H1 (cell line): ENCODE results near the gene NEDD4. TPM values are rescaled to one million over a fixed set of nuclear protein-coding genes. Genes with fewer than 3 reads are reported as not detected.
A peak's percentile ranks its signal among the peaks of the same experiment; 100 is the strongest.

Experiments
- GABPA ChIP-seq: IDR thresholded peaks from 2 replicates; pipeline ENCODE4 v1.6.1; 2011; ENCODE audit warnings: mild to moderate bottlenecking, low read length, moderate library complexity, borderline replicate concordance; ENCODE audit not compliant: insufficient read depth
- HDAC2 ChIP-seq, 2 experiments: fragments of 300-600 bp in 1 of 2; sonication (generic) in 1 of 2; IDR thresholded peaks; 2 replicates each; pipeline ENCODE4 v1.6.1; 2011 to 2012; ENCODE audit warnings: low read depth in 2 of 2, low read length in 2 of 2, mild to moderate bottlenecking in 2 of 2, moderate library complexity in 2 of 2, borderline replicate concordance in 1 of 2, inconsistent platforms in 1 of 2
- HDAC6 ChIP-seq: IDR thresholded peaks from one replicate; pipeline ENCODE4 v1.7.1; 2012; ENCODE audit warnings: low read depth, mild to moderate bottlenecking, inconsistent platforms, low read length, moderate library complexity
- JUN ChIP-seq: IDR thresholded peaks from 2 replicates; pipeline ENCODE4 v1.6.1; 2011; ENCODE audit warnings: low read depth, mild to moderate bottlenecking, improper control_type of control experiment, low read length
- RXRA ChIP-seq: IDR thresholded peaks from 2 replicates; pipeline ENCODE4 v1.6.1; 2011; ENCODE audit warnings: low read depth, mild to moderate bottlenecking, low read length, moderate library complexity; ENCODE audit not compliant: insufficient read depth
- SP1 ChIP-seq: IDR thresholded peaks from 2 replicates; pipeline ENCODE4 v1.6.1; 2011; ENCODE audit warnings: low read depth, low read length
- SP4 ChIP-seq: IDR thresholded peaks from 2 replicates; pipeline ENCODE4 v1.6.1; 2012; ENCODE audit warnings: low read length, inconsistent platforms
- TAF7 ChIP-seq: optimal IDR thresholded peaks from 2 replicates; pipeline ENCODE3; 2011; ENCODE audit warnings: low read depth, mild to moderate bottlenecking, inconsistent platforms, low read length, moderate library complexity, borderline replicate concordance
- TCF12 ChIP-seq: IDR thresholded peaks from 2 replicates; pipeline ENCODE4 v1.6.1; 2011; ENCODE audit warnings: low read depth, mild to moderate bottlenecking, low read length
- ZNF274 ChIP-seq: IDR thresholded peaks from 2 replicates; pipeline ENCODE4 v1.7.0; 2012; ENCODE audit warnings: low read length, borderline replicate concordance; ENCODE audit errors: extremely low read depth
- polyA plus RNA-seq, 7 experiments: library from polyadenylated mRNA; depleted of rRNA in 3 of 7; stranded (reverse) in 5 of 7; unstranded in 2 of 7; fragments of >200 nt in 5 of 7; fragments of 200-250 nt in 2 of 7; gene quantifications; 1 replicate in 5 of 7; 2 replicates in 1 of 7; 4 replicates in 1 of 7; pipeline versions ENCODE4 v1.2.1 to v1.2.3, GENCODE V29; 2011 to 2013; ENCODE audit warnings: missing spikeins in 2 of 7, mixed read lengths in 2 of 7
- total RNA-seq: library from RNA; stranded (reverse); fragmentation: NEBNext Ultra II Directional; extraction: Animal tissue kit (Norgen Biotek cat#: 25700); gene quantifications from 2 replicates; pipeline ENCODE4 v1.2.1, GENCODE V29; 2021
- TF ChIP-seq, protein P1 (sequence below), 3 experiments: IDR thresholded peaks; 1 replicate in 2 of 3; 2 replicates in 1 of 3; pipeline versions ENCODE4 v1.5.1 to v1.6.1; 2011; ENCODE audit warnings: low read length in 3 of 3, mild to moderate bottlenecking in 3 of 3, inconsistent platforms in 2 of 3, low read depth in 1 of 3, moderate library complexity in 1 of 3; ENCODE audit not compliant: insufficient read depth in 1 of 3; ENCODE audit errors: control extremely low read depth in 1 of 3

NEDD4 gene
- total and polyA plus RNA-seq, 2 of the 8 experiments (the other 6 are each of a cell fraction or from before 2014, with no cell fraction given) = 0.95 to 3.9 TPM

- TF ChIP-seq ZNF274 (no peak), RXRA (no peak), GABPA (peak; percentile 47; the same call in 1 of the 2 replicates), TCF12 (no peak), HDAC2 (IDR thresholded peaks at IDR 0.05; ENCODE audit: borderline replicate concordance in 1 of 2, low read depth in 2 of 2, low read length in 2 of 2) (no peak), HDAC6 (no peak), SP1 (no peak), JUN (no peak), TAF7 (no peak), SP4 (no peak)
- TF ChIP-seq, protein P1, sequence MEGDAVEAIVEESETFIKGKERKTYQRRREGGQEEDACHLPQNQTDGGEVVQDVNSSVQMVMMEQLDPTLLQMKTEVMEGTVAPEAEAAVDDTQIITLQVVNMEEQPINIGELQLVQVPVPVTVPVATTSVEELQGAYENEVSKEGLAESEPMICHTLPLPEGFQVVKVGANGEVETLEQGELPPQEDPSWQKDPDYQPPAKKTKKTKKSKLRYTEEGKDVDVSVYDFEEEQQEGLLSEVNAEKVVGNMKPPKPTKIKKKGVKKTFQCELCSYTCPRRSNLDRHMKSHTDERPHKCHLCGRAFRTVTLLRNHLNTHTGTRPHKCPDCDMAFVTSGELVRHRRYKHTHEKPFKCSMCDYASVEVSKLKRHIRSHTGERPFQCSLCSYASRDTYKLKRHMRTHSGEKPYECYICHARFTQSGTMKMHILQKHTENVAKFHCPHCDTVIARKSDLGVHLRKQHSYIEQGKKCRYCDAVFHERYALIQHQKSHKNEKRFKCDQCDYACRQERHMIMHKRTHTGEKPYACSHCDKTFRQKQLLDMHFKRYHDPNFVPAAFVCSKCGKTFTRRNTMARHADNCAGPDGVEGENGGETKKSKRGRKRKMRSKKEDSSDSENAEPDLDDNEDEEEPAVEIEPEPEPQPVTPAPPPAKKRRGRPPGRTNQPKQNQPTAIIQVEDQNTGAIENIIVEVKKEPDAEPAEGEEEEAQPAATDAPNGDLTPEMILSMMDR (IDR thresholded peaks at IDR 0.05; ENCODE audit: control extremely low read depth in 1 of 3, insufficient read depth in 1 of 3, low read depth in 1 of 3, low read length in 3 of 3) = peak; percentile 79 to 94 (median 82)
These were observed 95.7 kb downstream of the NEDD4 start (continued) for GRCh38 chr15:55897560-55898336.
